Measurements from ENCODE around the gene GALNT10.
"Not testable (repeated sequence)": the region's sequence is repeated elsewhere in the genome, so short reads cannot be mapped to it uniquely, and the experiment has no call there.

The GALNT10 gene

DNA sequence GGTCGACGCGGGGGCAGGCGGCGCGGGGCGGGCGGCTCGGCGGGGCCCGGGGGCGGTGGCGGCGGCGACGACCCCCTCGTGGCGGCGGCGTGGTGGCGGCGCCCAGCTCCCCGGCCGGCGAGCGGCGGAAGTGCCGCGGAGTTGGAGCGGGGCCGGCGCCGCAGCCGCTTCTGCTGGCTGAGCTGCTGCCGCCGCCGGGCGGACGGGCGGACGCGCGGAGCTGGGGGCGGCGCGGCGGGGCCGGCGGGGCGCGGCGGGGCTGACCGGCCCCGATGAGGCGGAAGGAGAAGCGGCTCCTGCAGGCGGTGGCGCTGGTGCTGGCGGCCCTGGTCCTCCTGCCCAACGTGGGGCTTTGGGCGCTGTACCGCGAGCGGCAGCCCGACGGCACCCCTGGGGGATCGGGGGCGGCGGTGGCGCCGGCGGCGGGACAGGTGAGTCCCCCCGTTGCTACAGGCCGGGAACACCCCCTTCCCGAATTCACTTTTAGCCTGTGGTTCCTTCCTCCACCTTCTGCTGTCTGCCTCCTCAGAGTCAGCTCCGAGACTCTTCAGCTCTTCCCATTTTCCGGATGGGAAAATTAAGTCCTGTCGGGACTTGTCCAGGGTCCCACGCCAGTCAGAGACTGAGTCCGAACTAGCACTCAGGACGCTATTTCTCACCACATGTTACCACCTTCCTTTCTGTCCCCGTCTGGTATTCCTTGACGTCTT lies at the start of gene GALNT10:
Gene GALNT10, plus strand, starts transcription at position 139 of the 710 bp plus-strand sequence. Its CDS starts 134 bp downstream, at position 273.
- DNase-seq: peak; percentile 26

DNA sequence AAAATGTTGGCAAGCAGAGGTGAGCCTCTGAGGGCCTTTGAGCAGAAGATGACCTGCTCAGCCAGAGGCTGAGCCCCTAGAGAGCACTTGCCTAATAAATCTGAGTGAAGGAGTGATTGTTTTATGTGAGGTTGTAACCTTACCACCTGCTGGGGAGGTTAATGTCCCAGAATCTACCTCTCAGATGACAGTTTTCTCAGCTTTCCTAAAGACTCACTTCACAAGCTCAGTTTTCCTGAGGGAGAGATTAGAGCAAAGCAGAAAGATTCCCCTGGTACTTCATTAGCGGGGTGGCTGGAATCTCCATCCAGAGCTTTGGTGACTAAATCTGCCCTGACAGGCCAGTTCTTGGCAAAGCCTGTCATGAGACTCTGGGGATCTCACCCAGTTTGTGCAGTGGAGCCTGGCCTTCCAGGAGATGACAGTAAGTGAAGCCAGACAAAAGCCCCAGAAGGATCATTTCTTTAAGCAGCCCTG lies 48.8 kb upstream of the GALNT10 start:
- peak; percentile 34 for DNase-seq

GRCh38 chr5:154143211-154143641 lies 47.3 kb upstream of the GALNT10 start:
- no peak for DNase-seq

DNA sequence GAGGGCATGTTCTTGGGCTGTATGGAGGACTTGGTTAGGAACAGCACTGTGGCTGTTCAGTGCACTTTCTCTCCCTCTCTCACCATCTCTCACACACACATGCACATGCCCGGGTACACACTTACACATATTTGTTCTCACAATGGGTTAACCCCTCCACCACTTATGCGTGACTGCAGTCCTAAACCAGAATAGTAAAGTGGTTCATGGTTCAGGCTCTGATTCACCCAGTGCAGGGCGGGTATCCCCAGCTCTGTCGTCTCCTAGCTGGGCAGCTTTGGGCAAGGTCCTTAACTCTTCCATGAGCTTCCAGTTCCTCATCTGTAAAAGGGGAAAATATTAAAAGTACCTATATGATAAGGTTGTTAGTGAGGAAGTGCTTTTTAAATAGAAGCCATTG lies 45.3 kb upstream of the GALNT10 start:
- no peak for DNase-seq

- no peak for DNase-seq
These were observed 44.1 kb upstream of the GALNT10 start for GRCh38 chr5:154146409-154146808.

DNA sequence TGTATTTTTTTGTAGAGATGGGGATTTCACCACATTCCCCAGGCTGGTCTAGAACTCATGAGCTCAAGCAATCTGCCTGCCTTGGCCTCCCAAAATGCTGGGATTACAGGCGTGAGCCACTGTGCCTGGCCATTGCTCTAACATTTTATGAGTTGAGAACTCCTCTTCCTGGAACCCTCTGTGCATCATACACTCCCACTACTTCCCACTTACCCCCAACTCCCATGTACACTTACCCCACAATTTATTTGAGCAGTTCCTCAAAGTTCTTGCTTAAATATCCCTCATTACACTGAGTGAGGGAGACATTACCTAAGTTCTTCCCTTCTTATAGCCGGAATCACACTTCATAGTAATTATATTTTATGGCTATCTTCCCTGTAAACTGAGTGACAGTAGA lies 42.9 kb upstream of the GALNT10 start:
- DNase-seq: no peak

DNA sequence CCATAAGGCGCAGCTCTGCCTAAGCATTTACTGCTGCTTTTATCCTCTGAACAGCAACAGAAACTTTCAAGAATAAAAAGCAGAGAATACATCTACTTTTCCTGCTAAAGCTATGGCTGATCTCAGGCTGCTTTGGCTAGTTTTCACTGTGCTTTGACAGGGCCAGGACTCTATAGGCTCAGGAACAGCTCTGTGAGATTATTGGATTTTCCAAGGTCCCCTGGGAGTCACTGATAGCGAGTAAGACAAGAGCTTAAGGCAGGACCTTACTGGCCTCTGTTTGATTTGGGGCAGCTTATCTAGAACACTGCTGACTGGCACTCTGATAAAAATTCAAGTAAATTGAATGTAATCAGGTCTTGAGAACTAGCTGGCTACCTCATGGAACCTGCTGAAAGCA lies 40.1 kb upstream of the GALNT10 start:
- DNase-seq: not testable (repeated sequence)

GRCh38 chr5:154157483-154158378 lies 32.8 kb upstream of the GALNT10 start:
- DNase-seq: no peak

- no peak for DNase-seq
These were observed 32.2 kb upstream of the GALNT10 start for GRCh38 chr5:154158379-154158737.

GRCh38 chr5:154159343-154159742 lies 31.2 kb upstream of the GALNT10 start:
- no peak for DNase-seq

GRCh38 chr5:154162539-154163151 lies 27.9 kb upstream of the GALNT10 start:
- peak; percentile 76 for DNase-seq

DNA sequence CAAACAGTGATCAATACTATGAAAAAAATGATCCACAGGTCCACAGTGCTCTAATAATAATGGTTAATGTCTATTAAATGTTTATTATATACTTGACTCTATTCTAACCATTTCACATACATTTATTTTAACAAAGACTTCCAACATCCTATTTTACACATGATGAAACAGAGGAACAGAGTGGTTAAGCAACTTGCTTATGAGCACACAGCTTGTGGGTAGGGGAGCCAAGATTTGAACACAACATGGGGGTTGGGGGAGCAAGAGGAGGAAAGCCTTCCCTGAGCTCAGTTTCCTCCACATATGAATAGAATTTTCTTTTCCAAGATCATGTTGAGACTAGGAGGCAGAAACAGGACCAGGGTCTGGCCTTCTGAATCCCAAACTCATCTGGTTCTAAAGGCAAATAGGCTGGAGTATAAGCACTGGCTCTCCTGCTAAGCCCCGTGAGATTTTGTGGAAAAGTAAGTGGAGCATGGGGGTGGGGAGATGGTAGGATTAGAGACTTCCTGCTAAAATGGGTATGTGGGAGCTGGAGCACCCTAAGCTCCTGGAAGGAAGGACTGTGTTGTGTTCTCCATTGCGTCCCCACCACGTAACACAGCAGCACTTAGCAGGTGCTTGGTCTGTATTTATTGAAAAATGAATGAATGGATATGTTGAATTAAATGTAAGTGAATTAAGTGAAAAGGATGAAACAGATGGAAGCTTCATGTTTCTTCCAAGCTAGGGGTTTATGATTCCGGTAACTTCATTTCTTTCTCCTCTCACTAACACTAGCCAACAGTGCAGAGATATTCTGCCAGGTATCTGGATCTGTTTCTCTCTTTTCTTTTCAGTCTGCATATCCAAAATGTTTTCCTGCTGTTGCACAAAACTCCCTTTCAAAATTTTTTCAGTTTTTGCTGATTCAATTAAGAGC lies 26.9 kb upstream of the GALNT10 start:
- no peak for DNase-seq

DNA sequence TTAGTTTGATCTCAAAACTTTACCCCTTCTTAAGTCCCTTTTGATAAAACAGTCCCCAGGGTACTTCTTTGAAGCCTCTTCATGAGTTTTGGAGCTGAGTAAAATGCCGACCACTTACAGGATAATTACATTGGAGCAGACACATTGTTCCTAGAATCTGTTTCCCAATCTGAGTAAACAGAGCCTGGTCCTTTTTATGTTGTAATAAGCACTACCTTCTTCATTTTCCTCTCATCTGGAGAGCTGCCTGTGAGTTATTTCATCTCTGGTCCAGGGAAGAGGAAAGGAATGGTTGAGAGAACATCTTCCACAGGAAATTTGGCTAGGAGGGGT lies 26.3 kb upstream of the GALNT10 start:
- peak; percentile 14 for DNase-seq

GRCh38 chr5:154165886-154166285 lies 24.6 kb upstream of the GALNT10 start:
- DNase-seq: peak; percentile 19

DNA sequence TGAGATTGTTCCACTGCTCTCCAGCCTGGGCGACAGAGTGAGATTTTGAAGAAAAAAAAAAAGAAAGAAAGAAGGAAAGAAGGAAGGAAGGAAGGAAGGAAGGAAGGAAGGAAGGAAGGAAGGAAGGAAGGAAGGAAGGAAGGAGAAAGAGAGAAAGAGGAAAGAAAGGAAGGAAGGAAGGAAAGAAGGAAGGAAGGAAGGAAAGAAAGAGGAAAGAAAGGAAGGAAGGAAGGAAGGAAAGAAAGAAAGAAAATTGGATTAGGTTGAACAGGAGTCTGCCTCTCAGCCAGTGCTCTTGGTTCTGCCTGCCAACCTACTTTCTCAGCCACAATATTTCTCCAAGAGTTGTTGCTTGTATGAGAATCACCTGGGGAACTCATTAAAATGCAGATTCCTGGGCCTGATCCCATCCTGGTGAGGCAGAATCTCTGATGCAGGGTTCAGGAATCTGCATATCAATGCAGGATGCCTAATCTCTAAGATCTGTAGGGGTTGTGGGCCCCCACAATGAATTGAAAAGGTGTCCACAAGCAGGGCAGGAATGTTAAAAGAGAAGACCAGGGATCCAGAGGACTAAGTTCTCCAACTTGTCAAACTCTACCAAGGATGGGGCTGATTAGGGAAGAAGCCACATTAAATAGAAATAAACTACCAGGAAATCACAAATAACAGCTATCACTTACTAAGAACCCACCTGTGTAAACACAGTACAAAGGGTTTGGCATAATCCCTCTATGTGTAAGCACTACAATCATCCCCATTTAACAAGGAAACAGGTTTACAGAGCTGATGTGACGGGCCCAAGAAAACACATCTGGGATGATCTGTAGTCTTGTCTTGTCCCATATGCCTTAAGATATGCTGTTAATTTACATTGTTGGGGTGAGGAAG lies 23.4 kb upstream of the GALNT10 start:
- no peak for DNase-seq

- no peak for DNase-seq
These were observed 22.1 kb upstream of the GALNT10 start for GRCh38 chr5:154168395-154168794.

DNA sequence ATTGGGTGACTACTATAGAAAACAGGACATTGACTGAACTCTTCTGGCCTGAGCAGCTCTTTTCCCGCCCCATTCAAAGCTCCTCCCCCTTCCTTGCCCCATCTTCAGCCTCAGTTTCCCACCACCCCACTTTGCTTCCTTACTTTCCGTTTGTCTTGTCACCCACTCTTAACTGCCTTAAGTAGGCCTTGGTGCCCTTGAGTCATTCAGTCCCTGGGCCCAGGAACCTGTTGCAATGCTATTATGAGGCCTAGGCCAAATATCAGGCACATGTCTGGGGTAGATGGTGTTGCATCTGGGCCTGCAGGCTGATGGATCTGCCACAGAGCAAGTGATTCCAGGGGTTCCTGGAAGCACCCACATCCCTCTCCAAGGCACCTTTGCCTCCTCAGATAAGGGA lies 17.7 kb upstream of the GALNT10 start:
- DNase-seq: no peak

- DNase-seq: no peak
These were observed 16.4 kb upstream of the GALNT10 start for GRCh38 chr5:154174091-154174490.

- no peak for DNase-seq
These were observed 14.4 kb upstream of the GALNT10 start for GRCh38 chr5:154176181-154176580.

DNA sequence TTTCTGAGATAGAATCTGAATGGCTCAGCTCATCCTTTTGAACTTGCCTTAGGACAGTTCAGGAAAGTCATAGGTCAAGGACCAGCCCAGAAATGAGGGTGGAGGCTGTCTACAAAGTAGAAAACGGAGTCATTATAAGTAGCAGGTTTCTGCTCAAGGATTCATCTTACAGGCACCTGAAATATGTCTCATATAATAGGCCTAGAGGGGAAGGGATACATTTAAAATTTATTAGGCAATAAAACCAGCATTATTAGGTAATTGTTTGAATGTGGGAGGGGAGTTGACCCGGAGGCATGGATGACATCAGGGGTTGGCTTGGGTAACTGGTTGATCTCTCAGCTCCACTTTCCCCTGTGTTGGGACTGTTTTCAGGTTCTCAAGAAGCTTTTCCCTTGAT lies 11.9 kb upstream of the GALNT10 start:
- DNase-seq: no peak
